A673 (cell line): ENCODE data around the gene APLN.

Source experiments
- EZH2 ChIP-seq: fragments of 200-600 bp; sonication (generic); IDR thresholded peaks from 2 replicates; pipeline ENCODE4 v1.6.1; 2017; ENCODE audit warnings: borderline replicate concordance, low read depth, mild to moderate bottlenecking, mixed read lengths, antibody characterized with exemption, low read length; ENCODE audit not compliant: poor library complexity, severe bottlenecking
- TF ChIP-seq, protein P1 (sequence below): fragments of 300-800, 200-600 bp; sonication (generic); conservative IDR thresholded peaks from 2 replicates; pipeline ENCODE4 v1.5.1; 2017; ENCODE audit warnings: low read depth, mild to moderate bottlenecking, antibody characterized with exemption, low read length, moderate library complexity, mixed read lengths

DNA sequence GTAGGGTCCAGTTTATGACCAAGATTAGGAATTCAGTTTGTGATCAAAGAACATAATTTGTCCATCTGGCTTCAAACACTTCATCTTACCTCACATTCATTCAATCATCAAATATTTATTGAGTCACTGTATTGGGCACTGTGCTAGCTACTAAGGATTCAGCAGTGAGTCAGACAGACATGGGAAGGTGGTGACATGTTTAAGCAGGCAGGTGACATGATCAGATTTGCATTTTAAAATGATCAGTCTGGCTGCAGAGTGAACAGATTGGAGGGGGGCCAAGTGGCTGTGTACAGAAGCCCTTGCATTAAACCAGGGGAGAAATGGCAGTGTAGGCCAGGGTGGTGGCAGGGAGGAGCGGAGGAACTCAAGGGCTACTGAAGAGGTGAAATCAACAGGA lies 25.1 kb upstream of the APLN start:
- TF ChIP-seq, protein P1, sequence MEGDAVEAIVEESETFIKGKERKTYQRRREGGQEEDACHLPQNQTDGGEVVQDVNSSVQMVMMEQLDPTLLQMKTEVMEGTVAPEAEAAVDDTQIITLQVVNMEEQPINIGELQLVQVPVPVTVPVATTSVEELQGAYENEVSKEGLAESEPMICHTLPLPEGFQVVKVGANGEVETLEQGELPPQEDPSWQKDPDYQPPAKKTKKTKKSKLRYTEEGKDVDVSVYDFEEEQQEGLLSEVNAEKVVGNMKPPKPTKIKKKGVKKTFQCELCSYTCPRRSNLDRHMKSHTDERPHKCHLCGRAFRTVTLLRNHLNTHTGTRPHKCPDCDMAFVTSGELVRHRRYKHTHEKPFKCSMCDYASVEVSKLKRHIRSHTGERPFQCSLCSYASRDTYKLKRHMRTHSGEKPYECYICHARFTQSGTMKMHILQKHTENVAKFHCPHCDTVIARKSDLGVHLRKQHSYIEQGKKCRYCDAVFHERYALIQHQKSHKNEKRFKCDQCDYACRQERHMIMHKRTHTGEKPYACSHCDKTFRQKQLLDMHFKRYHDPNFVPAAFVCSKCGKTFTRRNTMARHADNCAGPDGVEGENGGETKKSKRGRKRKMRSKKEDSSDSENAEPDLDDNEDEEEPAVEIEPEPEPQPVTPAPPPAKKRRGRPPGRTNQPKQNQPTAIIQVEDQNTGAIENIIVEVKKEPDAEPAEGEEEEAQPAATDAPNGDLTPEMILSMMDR: no peak
- TF ChIP-seq EZH2: no peak
